H1 (cell line): ENCODE results near the gene CD8B2. TPM values are rescaled to one million over a fixed set of nuclear protein-coding genes. Genes with fewer than 3 reads are reported as not detected.
"Not testable (repeated sequence)": the region's sequence is repeated elsewhere in the genome, so short reads cannot be mapped to it uniquely, and the experiment has no call there.

Source experiments
- CTCF ChIA-PET: fragments of 300-600 bp; sonication (Branson Sonifier 250); formaldehyde crosslinking; loops from one replicate; lab custom pipeline; 2021; ENCODE audit not compliant: partially characterized antibody; lab: Charles Lee
- POLR2A ChIA-PET: fragments of 300-600 bp; sonication (Branson Sonifier 250); formaldehyde crosslinking; loops from one replicate; lab custom pipeline; 2021; ENCODE audit warnings: inconsistent platforms; ENCODE audit not compliant: partially characterized antibody; lab: Charles Lee
- DNase-seq, 2 experiments: peaks; one replicate each; pipeline versions ENCODE4 v3.0.0 to v3.0.0-alpha.2; 2010 to 2022; ENCODE audit warnings: low spot score in 2 of 2, low read depth in 1 of 2, mixed read lengths in 1 of 2
- FAIRE-seq: peaks from 2 replicates; lab custom pipeline; 2011; peaks lifted over from hg19 to GRCh38; lab: Jason Lieb, UNC
- H2AFZ ChIP-seq: 2 replicates; pipeline ENCODE4 v1.8.1; 2012; ENCODE audit warnings: low read length, inconsistent platforms
- H2AK5ac ChIP-seq: 2 replicates; pipeline ENCODE4 v1.6.1; 2013; ENCODE audit warnings: low read depth, low read length
- H2BK120ac ChIP-seq: replicated peaks from 2 replicates; pipeline ENCODE3; 2013; ENCODE audit warnings: low read depth, low read length, inconsistent platforms
- H2BK12ac ChIP-seq: 2 replicates; pipeline ENCODE4 v1.6.1; 2013; ENCODE audit warnings: low read depth, low read length
- H2BK15ac ChIP-seq: 2 replicates; pipeline ENCODE4 v1.6.1; 2013; ENCODE audit warnings: low read length
- H2BK20ac ChIP-seq: 2 replicates; pipeline ENCODE4 v1.6.1; 2013; ENCODE audit warnings: low read length
- H2BK5ac ChIP-seq: 2 replicates; pipeline ENCODE4 v1.6.1; 2013; ENCODE audit warnings: low read depth, low read length
- H3K14ac ChIP-seq: 2 replicates; pipeline ENCODE4 v1.6.1; 2013; ENCODE audit warnings: inconsistent platforms; ENCODE audit not compliant: insufficient read length
- H3K18ac ChIP-seq: 2 replicates; pipeline ENCODE4 v1.6.1; 2013; ENCODE audit warnings: low read length; ENCODE audit errors: extremely low read depth
- H3K23ac ChIP-seq: 2 replicates; pipeline ENCODE4 v1.6.1; 2013; ENCODE audit warnings: inconsistent platforms; ENCODE audit not compliant: insufficient read length
- H3K23me2 ChIP-seq: 2 replicates; pipeline ENCODE4 v1.6.1; 2013; ENCODE audit warnings: low read depth, low read length
- H3K27ac ChIP-seq: 2 replicates; pipeline ENCODE4 v1.6.1; 2011; ENCODE audit warnings: low read depth, low read length, inconsistent platforms
- H3K27me3 ChIP-seq, 4 experiments: replicated peaks in 1 of 4; 1 replicate in 1 of 4; 2 replicates in 3 of 4; pipeline versions ENCODE4 v1.6.1 to v1.8.1; 2011 to 2013; ENCODE audit warnings: low read length in 3 of 4, mild to moderate bottlenecking in 3 of 4, inconsistent platforms in 2 of 4, mixed read lengths in 2 of 4, moderate library complexity in 1 of 4; ENCODE audit not compliant: control insufficient read depth in 3 of 4, insufficient read depth in 3 of 4; ENCODE audit errors: extremely low read depth in 1 of 4
- H3K36me3 ChIP-seq, 4 experiments: 2 replicates each; pipeline versions ENCODE4 v1.6.1 to v1.8.1; 2011 to 2013; ENCODE audit warnings: mild to moderate bottlenecking in 4 of 4, low read length in 3 of 4, moderate library complexity in 2 of 4, control low read depth in 1 of 4, inconsistent platforms in 1 of 4; ENCODE audit not compliant: insufficient read depth in 4 of 4, control insufficient read depth in 2 of 4
- H3K4ac ChIP-seq: replicated peaks from 2 replicates; pipeline ENCODE3; 2013; ENCODE audit warnings: low read length, low read depth, mixed read lengths, inconsistent platforms; ENCODE audit not compliant: insufficient read length
- H3K4me1 ChIP-seq, 4 experiments: replicated peaks in 1 of 4; 1 replicate in 1 of 4; 2 replicates in 3 of 4; pipeline versions ENCODE4 v1.6.1 to v1.8.1; 2011 to 2013; ENCODE audit warnings: low read length in 3 of 4, inconsistent platforms in 2 of 4, mixed read lengths in 1 of 4; ENCODE audit not compliant: insufficient read depth in 4 of 4, control insufficient read depth in 3 of 4
- H3K4me2 ChIP-seq, 2 experiments: 2 replicates each; pipeline versions ENCODE4 v1.6.1 to v1.8.1; 2011 to 2013; ENCODE audit warnings: low read depth in 2 of 2, low read length in 2 of 2, control low read depth in 1 of 2, inconsistent platforms in 1 of 2, mild to moderate bottlenecking in 1 of 2; ENCODE audit not compliant: insufficient read depth in 1 of 2
- H3K4me3 ChIP-seq, 4 experiments: fragments of 200-600, 300-600 bp in 1 of 4; sonication (generic), shearing (Covaris generic), sonication (Bioruptor Twin) in 1 of 4; 2 replicates each; pipeline versions ENCODE4 v1.5.1 to v1.8.1; 2011 to 2016; ENCODE audit warnings: low read length in 4 of 4, low read depth in 3 of 4, control low read depth in 2 of 4, inconsistent platforms in 2 of 4, mild to moderate bottlenecking in 2 of 4, mixed read lengths in 1 of 4, moderate library complexity in 1 of 4; ENCODE audit not compliant: insufficient read depth in 2 of 4; ENCODE audit errors: extremely low read depth in 1 of 4
- H3K56ac ChIP-seq: replicated peaks from 2 replicates; pipeline ENCODE3; 2013; ENCODE audit warnings: low read depth, mild to moderate bottlenecking, mixed read lengths, low read length, inconsistent platforms; ENCODE audit not compliant: insufficient read length
- H3K79me1 ChIP-seq: 2 replicates; pipeline ENCODE4 v1.6.1; 2013; ENCODE audit warnings: low read depth, low read length, control low read depth
- H3K79me2 ChIP-seq, 2 experiments: 2 replicates each; pipeline versions ENCODE4 v1.6.1 to v1.8.1; 2012 to 2013; ENCODE audit warnings: low read length in 2 of 2, mild to moderate bottlenecking in 2 of 2, inconsistent platforms in 1 of 2; ENCODE audit not compliant: insufficient read depth in 2 of 2, control insufficient read depth in 1 of 2
- H3K9ac ChIP-seq, 4 experiments: replicated peaks in 1 of 4; 1 replicate in 1 of 4; 2 replicates in 3 of 4; pipeline versions ENCODE4 v1.6.1 to v1.8.1; 2011 to 2013; ENCODE audit warnings: low read depth in 3 of 4, low read length in 3 of 4, control low read depth in 2 of 4, mild to moderate bottlenecking in 2 of 4, moderate library complexity in 2 of 4, inconsistent platforms in 1 of 4; ENCODE audit errors: extremely low read depth in 1 of 4
- H3K9me3 ChIP-seq, 2 experiments: 2 replicates each; pipeline versions ENCODE4 v1.6.1 to v1.8.1; 2012 to 2013; ENCODE audit warnings: mild to moderate bottlenecking in 2 of 2, moderate library complexity in 2 of 2, control low read depth in 1 of 2, inconsistent platforms in 1 of 2, low read depth in 1 of 2, low read length in 1 of 2, mixed read lengths in 1 of 2; ENCODE audit not compliant: insufficient read depth in 2 of 2
- H4K20me1 ChIP-seq, 2 experiments: replicated peaks in 1 of 2; 2 replicates each; pipeline versions ENCODE3 to v1.8.1; 2011 to 2013; ENCODE audit warnings: inconsistent platforms in 2 of 2, low read length in 2 of 2, mild to moderate bottlenecking in 1 of 2; ENCODE audit not compliant: insufficient read depth in 2 of 2, control insufficient read depth in 1 of 2
- H4K5ac ChIP-seq: 2 replicates; pipeline ENCODE4 v1.6.1; 2013; ENCODE audit warnings: low read length, low read depth, mixed read lengths, inconsistent platforms; ENCODE audit not compliant: insufficient read length
- H4K8ac ChIP-seq: 2 replicates; pipeline ENCODE4 v1.8.0; 2013; ENCODE audit warnings: mild to moderate bottlenecking, moderate library complexity, low read length, inconsistent platforms; ENCODE audit not compliant: insufficient read depth; ENCODE audit errors: extremely low read depth
- H4K91ac ChIP-seq: replicated peaks from 2 replicates; pipeline ENCODE3; 2013; ENCODE audit warnings: low read length, mixed read lengths, inconsistent platforms; ENCODE audit not compliant: insufficient read length
- WGBS, 2 experiments: shearing (Covaris generic) in 1 of 2; methylation state at CpG; one replicate each; pipeline versions ENCODE4 v1.1.6 to v1.1.7; 2013 to 2015; ENCODE audit warnings: low lambda C conversion rate in 2 of 2, mixed read lengths in 2 of 2, inconsistent platforms in 1 of 2, low coverage in 1 of 2, missing lambda C conversion rate in 1 of 2; ENCODE audit not compliant: insufficient replicate concordance in 2 of 2, insufficient coverage in 1 of 2, insufficient read length in 1 of 2; ENCODE audit errors: extremely low coverage in 1 of 2, missing lambda C conversion rate in 1 of 2; 5-methylcytosine and 5-hydroxymethylcytosine counted together
- long read RNA-seq, 2 experiments: library from RNA in 1 of 2; library from capped mRNA in 1 of 2; stranded (forward); transcript quantifications; one replicate each; pipeline ENCODE4 v2.0.0, GENCODE V29; 2021; ENCODE audit warnings: inconsistent platforms in 1 of 2
- polyA minus RNA-seq, 3 experiments: library from RNA; depleted of rRNA, polyadenylated mRNA; stranded (reverse); fragments of >200 nt; gene quantifications; 1 replicate in 2 of 3; 2 replicates in 1 of 3; pipeline ENCODE4 v1.2.3, GENCODE V29; 2011
- polyA plus RNA-seq, 7 experiments: library from polyadenylated mRNA; depleted of rRNA in 3 of 7; stranded (reverse) in 5 of 7; unstranded in 2 of 7; fragments of >200 nt in 5 of 7; fragments of 200-250 nt in 2 of 7; gene quantifications; 1 replicate in 5 of 7; 2 replicates in 1 of 7; 4 replicates in 1 of 7; pipeline versions ENCODE4 v1.2.1 to v1.2.3, GENCODE V29; 2011 to 2013; ENCODE audit warnings: missing spikeins in 2 of 7, mixed read lengths in 2 of 7
- total RNA-seq: library from RNA; stranded (reverse); fragmentation: NEBNext Ultra II Directional; extraction: Animal tissue kit (Norgen Biotek cat#: 25700); gene quantifications from 2 replicates; pipeline ENCODE4 v1.2.1, GENCODE V29; 2021

CD8B2 gene
- total RNA-seq (not detected in 2 replicates), polyA plus RNA-seq (2011; rRNA removed) (0.02 and 0.03 TPM in 2 replicates), polyA minus RNA-seq (2011; rRNA and poly(A)+ RNA removed) (0.02 and 0.13 TPM in 2 replicates)
- 0.01 TPM for polyA plus RNA-seq (2011; cell fraction: cytosol; rRNA removed)
- not detected for polyA plus RNA-seq (2011; cell fraction: nucleus; rRNA removed)
- 0.05 TPM in 1 of 4 replicates, not detected in the others for polyA plus RNA-seq (2012, experiment 1 of 2)
- polyA plus RNA-seq (2012, experiment 2 of 2): not detected
- under 0.01 TPM for polyA plus RNA-seq (2013, experiment 1 of 2)
- polyA plus RNA-seq (2013, experiment 2 of 2): not detected
- polyA minus RNA-seq (2011; cell fraction: cytosol; rRNA and poly(A)+ RNA removed): not detected
- polyA minus RNA-seq (2011; cell fraction: nucleus; rRNA and poly(A)+ RNA removed): not detected
- long read RNA-seq, experiment 1: 0 reads
- long read RNA-seq, experiment 2: 0 reads

GRCh38 chr2:106486551-106487385 lies at the start of gene CD8B2:
Gene CD8B2 (plus strand): TSS chr2:106487364. CDS start chr2:106487427, 63 bp downstream.
- H2BK15ac ChIP-seq, H4K8ac ChIP-seq, H3K9ac ChIP-seq, POLR2A ChIA-PET, FAIRE-seq, H2BK20ac ChIP-seq, H3K27ac ChIP-seq, H3K14ac ChIP-seq, H3K9me3 ChIP-seq, H4K5ac ChIP-seq, H2AK5ac ChIP-seq, H3K79me2 ChIP-seq, H3K18ac ChIP-seq, H4K20me1 ChIP-seq, H3K4me1 ChIP-seq, H3K23ac ChIP-seq, H2BK5ac ChIP-seq, H3K36me3 ChIP-seq, H3K79me1 ChIP-seq, H2AFZ ChIP-seq, H3K56ac ChIP-seq, H3K4ac ChIP-seq, H2BK120ac ChIP-seq, H2BK12ac ChIP-seq, H4K91ac ChIP-seq, H3K23me2 ChIP-seq: not testable (repeated sequence)
- Histone ChIP-seq H3K4me3 (peak within 1 kb of the TSS in 3 of 4 experiments; percentile 7 to 53 (median 21); a peak in 5 of 8 replicates), H3K4me2 (peak within 1 kb of the TSS; percentile 41 to 67; a peak in 3 of 4 replicates), H3K27me3 (peaks cover 2 to 16% (median 7%) of the 10 kb centered on the region in 4 experiments; a peak in 6 of 7 replicates)
- DNase-seq: peak in 1 of 2 experiments; percentile 61
- CTCF ChIA-PET: interaction anchor here (1.0 kb wide), 1 partner anchor 86 kb away, joined by 4 read pairs; no protein-coding TSS in a partner anchor
- 9% methylated on average over 13 of the region's 39 CpGs; no CpG with 5 or more reads in 1 of the 2 experiments for WGBS, 2 experiments
